Neural cell (in vitro differentiated cells): ENCODE data around the gene CELSR2. TPM values are rescaled to one million over a fixed set of nuclear protein-coding genes. Genes with fewer than 3 reads are reported as not detected.

Experiments
- H2AFZ ChIP-seq: fragments of 200-600, 300-800 bp; sonication (generic), shearing (Covaris generic); 2 replicates; pipeline ENCODE4 v1.6.0; 2014; ENCODE audit warnings: low read depth, mild to moderate bottlenecking, antibody characterized with exemption, low read length, moderate library complexity
- H3F3A ChIP-seq: fragments of 200-600 bp; shearing (Covaris generic); 2 replicates; pipeline ENCODE4 v1.6.1; 2016; ENCODE audit warnings: mild to moderate bottlenecking, moderate library complexity, mixed read lengths, antibody characterized with exemption, low read length; ENCODE audit not compliant: insufficient read depth, poor library complexity, severe bottlenecking
- H3K27ac ChIP-seq: fragments of 200-600, 300-800 bp; sonication (generic), shearing (Covaris generic); 2 replicates; pipeline ENCODE4 v1.5.1; 2014; ENCODE audit warnings: mild to moderate bottlenecking, low read length, moderate library complexity
- H3K27me3 ChIP-seq: fragments of 300-800, 200-600 bp; sonication (generic), shearing (Covaris generic); 2 replicates; pipeline ENCODE4 v1.6.0; 2014; ENCODE audit warnings: mild to moderate bottlenecking, low read depth, low read length, moderate library complexity; ENCODE audit not compliant: insufficient read depth
- H3K36me3 ChIP-seq: fragments of 300-800, 200-600 bp; sonication (generic), shearing (Covaris generic); 2 replicates; pipeline ENCODE4 v1.5.1; 2014; ENCODE audit warnings: mild to moderate bottlenecking, antibody characterized with exemption, low read length, moderate library complexity; ENCODE audit not compliant: insufficient read depth
- H3K4me2 ChIP-seq: fragments of 300-800, 200-600 bp; sonication (generic), shearing (Covaris generic); 2 replicates; pipeline ENCODE4 v1.6.0; 2014; ENCODE audit warnings: mild to moderate bottlenecking, low read length
- H3K4me3 ChIP-seq: fragments of 300-800, 200-600 bp; sonication (generic), shearing (Covaris generic); 2 replicates; pipeline ENCODE4 v1.5.1; 2014; ENCODE audit warnings: mild to moderate bottlenecking, low read length, moderate library complexity
- H3K79me2 ChIP-seq: fragments of 200-600 bp; shearing (Covaris generic); replicated peaks from 2 replicates; pipeline ENCODE4 v1.6.0; 2014; ENCODE audit warnings: mild to moderate bottlenecking, low read length, moderate library complexity; ENCODE audit not compliant: insufficient read depth
- H3K9ac ChIP-seq: fragments of 300-800, 200-600 bp; sonication (generic), shearing (Covaris generic); 2 replicates; pipeline ENCODE4 v1.6.1; 2016; ENCODE audit warnings: mild to moderate bottlenecking, low read length, mixed read lengths
- H3K9me2 ChIP-seq: fragments of 200-600 bp; shearing (Covaris generic); 2 replicates; pipeline ENCODE4 v1.6.1; 2016; ENCODE audit warnings: mild to moderate bottlenecking, low read length, mixed read lengths; ENCODE audit not compliant: insufficient read depth
- H3K9me3 ChIP-seq: fragments of 200-600, 300-800 bp; sonication (generic), shearing (Covaris generic); 2 replicates; pipeline ENCODE4 v1.6.1; 2016; ENCODE audit warnings: mild to moderate bottlenecking, mixed run types, low read length, moderate library complexity, mixed read lengths
- H4K20me1 ChIP-seq: fragments of 200-600 bp; shearing (Covaris generic); 2 replicates; pipeline ENCODE4 v1.6.1; 2016; ENCODE audit warnings: mild to moderate bottlenecking, mixed run types; ENCODE audit not compliant: insufficient read depth
- EP300 ChIP-seq: fragments of 450-650 bp; conservative IDR thresholded peaks from 2 replicates; pipeline ENCODE4 v1.6.1; 2014; ENCODE audit warnings: antibody characterized with exemption, mild to moderate bottlenecking, moderate library complexity; ENCODE audit not compliant: poor library complexity, severe bottlenecking
- EZH2 ChIP-seq: fragments of 200-600, 300-800 bp; shearing (Covaris generic), sonication (generic); IDR thresholded peaks from 2 replicates; pipeline ENCODE4 v1.6.1; 2014; ENCODE audit warnings: antibody characterized with exemption, low read length, borderline replicate concordance, mild to moderate bottlenecking; ENCODE audit not compliant: insufficient read depth, poor library complexity, severe bottlenecking
- MXI1 ChIP-seq: fragments of 450-650 bp; conservative IDR thresholded peaks from 2 replicates; pipeline ENCODE4 v1.6.1; 2014; ENCODE audit warnings: antibody characterized with exemption, mild to moderate bottlenecking; ENCODE audit not compliant: poor library complexity, severe bottlenecking
- POLR2AphosphoS5 ChIP-seq: IDR thresholded peaks from 2 replicates; pipeline ENCODE4 v1.6.1; 2012
- RAD21 ChIP-seq: fragments of 450-650 bp; conservative IDR thresholded peaks from 2 replicates; pipeline ENCODE4 v1.6.1; 2014; ENCODE audit warnings: antibody characterized with exemption, mild to moderate bottlenecking, moderate library complexity
- SMC3 ChIP-seq: fragments of 450-650 bp; conservative IDR thresholded peaks from 2 replicates; pipeline ENCODE4 v1.6.1; 2014; ENCODE audit warnings: antibody characterized with exemption, mild to moderate bottlenecking, moderate library complexity; ENCODE audit not compliant: poor library complexity
- TAF1 ChIP-seq: IDR thresholded peaks from 2 replicates; pipeline ENCODE4 v1.6.1; 2012; ENCODE audit warnings: low read depth
- polyA plus RNA-seq: library from polyadenylated mRNA; depleted of rRNA; stranded (reverse); fragments of >200 nt; gene quantifications from 2 replicates; pipeline ENCODE4 v1.2.3, GENCODE V29; 2014
- TF ChIP-seq, protein P1 (sequence below): IDR thresholded peaks from 2 replicates; pipeline ENCODE4 v1.6.1; 2012; ENCODE audit warnings: borderline replicate concordance
- TF ChIP-seq, protein P2 (sequence below): fragments of 450-650 bp; IDR thresholded peaks from 2 replicates; pipeline ENCODE4 v1.5.1; 2014; ENCODE audit warnings: antibody characterized with exemption, mild to moderate bottlenecking, moderate library complexity; ENCODE audit not compliant: poor library complexity, severe bottlenecking

Gene CELSR2
- polyA plus RNA-seq, 1 donor from 2014 or later: 7.9 TPM

GRCh38 chr1:109262231-109263055 lies 13.1 kb downstream of the CELSR2 start:
- Histone ChIP-seq H3K4me2 (no peak overlapping the region), H3F3A (no peaks in the 10 kb centered on the region), H3K27me3 (no peaks in the 10 kb centered on the region), H3K9me3 (no peaks in the 10 kb centered on the region), H3K9ac (no peak overlapping the region), H3K79me2 (no peaks in the 10 kb centered on the region), H3K27ac (no peak overlapping the region), H3K9me2 (no peaks in the 10 kb centered on the region), H3K36me3 (peaks cover 8% of the 10 kb centered on the region), H2AFZ (no peak overlapping the region), H4K20me1 (no peaks in the 10 kb centered on the region), H3K4me3 (no peak overlapping the region)
- TF ChIP-seq, protein P1, sequence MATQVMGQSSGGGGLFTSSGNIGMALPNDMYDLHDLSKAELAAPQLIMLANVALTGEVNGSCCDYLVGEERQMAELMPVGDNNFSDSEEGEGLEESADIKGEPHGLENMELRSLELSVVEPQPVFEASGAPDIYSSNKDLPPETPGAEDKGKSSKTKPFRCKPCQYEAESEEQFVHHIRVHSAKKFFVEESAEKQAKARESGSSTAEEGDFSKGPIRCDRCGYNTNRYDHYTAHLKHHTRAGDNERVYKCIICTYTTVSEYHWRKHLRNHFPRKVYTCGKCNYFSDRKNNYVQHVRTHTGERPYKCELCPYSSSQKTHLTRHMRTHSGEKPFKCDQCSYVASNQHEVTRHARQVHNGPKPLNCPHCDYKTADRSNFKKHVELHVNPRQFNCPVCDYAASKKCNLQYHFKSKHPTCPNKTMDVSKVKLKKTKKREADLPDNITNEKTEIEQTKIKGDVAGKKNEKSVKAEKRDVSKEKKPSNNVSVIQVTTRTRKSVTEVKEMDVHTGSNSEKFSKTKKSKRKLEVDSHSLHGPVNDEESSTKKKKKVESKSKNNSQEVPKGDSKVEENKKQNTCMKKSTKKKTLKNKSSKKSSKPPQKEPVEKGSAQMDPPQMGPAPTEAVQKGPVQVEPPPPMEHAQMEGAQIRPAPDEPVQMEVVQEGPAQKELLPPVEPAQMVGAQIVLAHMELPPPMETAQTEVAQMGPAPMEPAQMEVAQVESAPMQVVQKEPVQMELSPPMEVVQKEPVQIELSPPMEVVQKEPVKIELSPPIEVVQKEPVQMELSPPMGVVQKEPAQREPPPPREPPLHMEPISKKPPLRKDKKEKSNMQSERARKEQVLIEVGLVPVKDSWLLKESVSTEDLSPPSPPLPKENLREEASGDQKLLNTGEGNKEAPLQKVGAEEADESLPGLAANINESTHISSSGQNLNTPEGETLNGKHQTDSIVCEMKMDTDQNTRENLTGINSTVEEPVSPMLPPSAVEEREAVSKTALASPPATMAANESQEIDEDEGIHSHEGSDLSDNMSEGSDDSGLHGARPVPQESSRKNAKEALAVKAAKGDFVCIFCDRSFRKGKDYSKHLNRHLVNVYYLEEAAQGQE: no peak
- no peak for TF ChIP-seq POLR2AphosphoS5
- no peak for TF ChIP-seq RAD21
- TF ChIP-seq, protein P2, sequence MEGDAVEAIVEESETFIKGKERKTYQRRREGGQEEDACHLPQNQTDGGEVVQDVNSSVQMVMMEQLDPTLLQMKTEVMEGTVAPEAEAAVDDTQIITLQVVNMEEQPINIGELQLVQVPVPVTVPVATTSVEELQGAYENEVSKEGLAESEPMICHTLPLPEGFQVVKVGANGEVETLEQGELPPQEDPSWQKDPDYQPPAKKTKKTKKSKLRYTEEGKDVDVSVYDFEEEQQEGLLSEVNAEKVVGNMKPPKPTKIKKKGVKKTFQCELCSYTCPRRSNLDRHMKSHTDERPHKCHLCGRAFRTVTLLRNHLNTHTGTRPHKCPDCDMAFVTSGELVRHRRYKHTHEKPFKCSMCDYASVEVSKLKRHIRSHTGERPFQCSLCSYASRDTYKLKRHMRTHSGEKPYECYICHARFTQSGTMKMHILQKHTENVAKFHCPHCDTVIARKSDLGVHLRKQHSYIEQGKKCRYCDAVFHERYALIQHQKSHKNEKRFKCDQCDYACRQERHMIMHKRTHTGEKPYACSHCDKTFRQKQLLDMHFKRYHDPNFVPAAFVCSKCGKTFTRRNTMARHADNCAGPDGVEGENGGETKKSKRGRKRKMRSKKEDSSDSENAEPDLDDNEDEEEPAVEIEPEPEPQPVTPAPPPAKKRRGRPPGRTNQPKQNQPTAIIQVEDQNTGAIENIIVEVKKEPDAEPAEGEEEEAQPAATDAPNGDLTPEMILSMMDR: no peak
- no peak for TF ChIP-seq TAF1
- TF ChIP-seq MXI1: no peak
- no peak for TF ChIP-seq EP300
- no peak for TF ChIP-seq SMC3
- no peak for TF ChIP-seq EZH2

- Histone ChIP-seq H3K9ac (no peak overlapping the region), H3F3A (no peaks in the 10 kb centered on the region), H3K79me2 (no peaks in the 10 kb centered on the region), H2AFZ (no peak overlapping the region), H3K36me3 (peaks cover 12% of the 10 kb centered on the region), H3K4me3 (no peak overlapping the region), H3K27me3 (no peaks in the 10 kb centered on the region), H4K20me1 (no peaks in the 10 kb centered on the region), H3K27ac (no peak overlapping the region), H3K4me2 (no peak overlapping the region), H3K9me2 (no peaks in the 10 kb centered on the region), H3K9me3 (no peaks in the 10 kb centered on the region)
- TF ChIP-seq RAD21: no peak
- no peak for TF ChIP-seq EP300
- TF ChIP-seq POLR2AphosphoS5: no peak
- no peak for TF ChIP-seq TAF1
- no peak for TF ChIP-seq EZH2
- TF ChIP-seq MXI1: no peak
- TF ChIP-seq, protein P1: no peak
- TF ChIP-seq SMC3: no peak
Observed at GRCh38 chr1:109263234-109263596, 13.9 kb downstream of the CELSR2 start.
